Uterus (tissue), 2 donors: ENCODE data around the gene PIGK.

ENCODE experiments used
- CTCF ChIP-seq, 4 experiments: fragments of 200-600 bp in 2 of 4; fragments of 450-650 bp in 2 of 4; sonication (generic) in 2 of 4; IDR thresholded peaks; one replicate each; pipeline ENCODE4 v1.5.1; 2016 to 2019; ENCODE audit warnings: antibody characterized with exemption in 4 of 4, mild to moderate bottlenecking in 2 of 4, moderate library complexity in 1 of 4
- POLR2A ChIP-seq, 2 donors: fragments of 450-650 bp; IDR thresholded peaks; one replicate each; pipeline ENCODE4 v1.6.1; 2016; ENCODE audit warnings: antibody characterized with exemption in 2 of 2, mild to moderate bottlenecking in 1 of 2, moderate library complexity in 1 of 2

GRCh38 chr1:77120950-77121349 lies 98.3 kb downstream of the PIGK start:
- TF ChIP-seq CTCF (IDR thresholded peaks at IDR 0.05) (no peak), POLR2A (IDR thresholded peaks at IDR 0.05) (no peak)
